NCI-H1417 (cell line): ENCODE data around the gene IRX4.
"Not testable (repeated sequence)": the region's sequence is repeated elsewhere in the genome, so short reads cannot be mapped to it uniquely, and the experiment has no call there.

ENCODE experiments used
- DNase-seq, 3 experiments: peaks; one replicate each; lab custom pipeline; 2025; lab: John Stamatoyannopoulos, UW

IRX4 gene

DNA sequence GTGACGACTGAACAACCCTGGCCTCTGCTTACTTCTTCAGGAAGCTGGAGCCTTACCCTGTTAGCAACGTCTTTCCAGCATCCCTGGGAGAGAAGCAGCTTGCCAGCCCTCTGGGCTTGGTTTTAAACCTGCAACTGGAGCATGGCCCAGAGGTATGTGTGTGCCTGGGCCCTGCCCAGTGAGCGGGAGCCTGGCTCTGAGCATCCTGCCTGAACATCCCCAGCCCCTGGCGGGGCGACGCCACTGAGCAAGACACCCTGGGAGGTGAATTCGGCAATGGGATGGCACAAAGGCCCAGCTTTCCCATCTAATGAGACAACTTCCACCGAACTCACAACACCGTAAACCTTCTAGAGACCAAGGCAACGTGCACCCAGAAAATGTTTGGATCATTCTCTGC, 23.6 kb downstream of the IRX4 start:
- DNase-seq, result no peak

DNA sequence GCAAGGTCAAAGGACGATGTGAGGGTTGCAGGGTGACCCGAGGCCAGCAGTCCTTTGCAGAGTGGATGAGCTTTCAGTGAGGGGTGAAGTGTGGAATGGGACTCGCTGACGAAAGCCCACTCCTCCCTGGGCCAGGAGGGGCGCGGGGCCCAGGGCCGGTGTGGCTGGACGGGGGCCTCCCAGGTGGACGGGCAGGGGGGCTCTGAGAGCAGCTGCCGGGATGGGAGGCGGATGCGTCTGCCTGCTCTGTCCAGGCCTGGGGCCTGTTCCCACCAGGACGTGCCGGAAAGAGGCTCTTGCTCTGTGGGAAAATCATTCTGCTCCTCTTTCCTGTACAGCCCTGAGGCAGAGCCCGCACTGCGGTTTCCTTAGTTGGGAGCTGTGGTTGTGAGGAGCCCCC, 24.3 kb downstream of the IRX4 start:
- DNase-seq, result no peak

DNA sequence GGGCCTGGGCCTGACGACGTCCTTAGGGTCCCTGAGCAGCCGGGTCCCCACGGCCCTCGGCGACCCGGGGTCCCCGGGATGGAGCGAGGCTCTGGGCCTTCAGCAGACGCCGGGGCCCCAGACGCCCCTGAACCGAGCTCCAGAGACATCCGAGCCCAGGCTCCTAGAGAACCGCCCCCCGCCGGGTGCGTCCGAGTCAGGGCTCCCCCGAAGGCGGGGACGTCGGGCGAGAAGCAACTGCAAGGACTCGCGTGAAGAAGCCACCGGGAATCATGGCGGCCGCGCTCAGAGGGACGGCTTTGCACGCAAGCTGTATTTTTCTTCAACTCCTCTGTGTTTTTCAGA, 25.5 kb downstream of the IRX4 start:
- no peak for DNase-seq

- no peak for DNase-seq
These were observed 26.0 kb downstream of the IRX4 start for GRCh38 chr5:1856596-1857255.

- peak in 1 of 3 experiments; percentile 30 for DNase-seq
These were observed 27.1 kb downstream of the IRX4 start for GRCh38 chr5:1855596-1855995.

DNA sequence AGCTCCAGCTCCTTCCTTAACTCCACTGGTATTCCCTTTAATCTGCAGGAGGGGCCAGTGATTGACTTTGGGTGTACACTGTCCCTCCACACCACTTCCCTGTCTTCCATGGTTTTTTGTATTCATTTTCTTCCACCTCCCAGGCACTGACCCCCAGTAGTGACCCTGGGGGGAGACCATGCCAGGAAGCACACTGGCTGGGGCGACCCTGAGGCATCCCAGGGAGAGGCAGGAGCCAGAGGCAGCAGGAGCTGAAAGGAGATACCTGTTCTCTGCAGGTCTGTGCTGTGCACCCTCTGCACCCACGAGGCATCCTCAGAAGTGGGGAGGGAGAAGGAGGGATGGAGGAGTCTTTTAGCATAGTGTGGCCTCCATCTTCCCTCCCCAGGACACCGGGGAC, 27.6 kb downstream of the IRX4 start:
- DNase-seq, result no peak

DNA sequence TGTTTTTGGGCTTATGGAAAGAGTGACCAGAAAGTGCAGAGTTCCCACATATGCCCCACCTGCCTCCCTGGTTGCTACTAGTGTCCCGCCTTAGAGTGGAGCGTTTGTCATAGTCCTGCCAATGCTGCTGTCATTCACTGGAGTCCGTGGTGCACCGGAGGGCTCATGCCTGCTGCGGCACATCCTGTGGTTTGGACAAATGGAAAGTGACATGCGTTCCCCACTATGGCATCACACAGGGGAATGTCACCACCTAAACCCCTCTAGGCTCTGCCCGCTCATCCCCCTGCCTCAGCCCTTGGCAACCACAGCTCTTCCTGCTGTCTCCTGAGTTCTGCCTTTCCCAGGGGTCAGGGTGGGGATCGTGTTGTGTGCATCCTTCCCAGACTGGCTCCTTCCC, 29.2 kb downstream of the IRX4 start:
- DNase-seq, result no peak

GRCh38 chr5:1852324-1852947, 30.3 kb downstream of the IRX4 start:
- DNase-seq, result no peak

DNA sequence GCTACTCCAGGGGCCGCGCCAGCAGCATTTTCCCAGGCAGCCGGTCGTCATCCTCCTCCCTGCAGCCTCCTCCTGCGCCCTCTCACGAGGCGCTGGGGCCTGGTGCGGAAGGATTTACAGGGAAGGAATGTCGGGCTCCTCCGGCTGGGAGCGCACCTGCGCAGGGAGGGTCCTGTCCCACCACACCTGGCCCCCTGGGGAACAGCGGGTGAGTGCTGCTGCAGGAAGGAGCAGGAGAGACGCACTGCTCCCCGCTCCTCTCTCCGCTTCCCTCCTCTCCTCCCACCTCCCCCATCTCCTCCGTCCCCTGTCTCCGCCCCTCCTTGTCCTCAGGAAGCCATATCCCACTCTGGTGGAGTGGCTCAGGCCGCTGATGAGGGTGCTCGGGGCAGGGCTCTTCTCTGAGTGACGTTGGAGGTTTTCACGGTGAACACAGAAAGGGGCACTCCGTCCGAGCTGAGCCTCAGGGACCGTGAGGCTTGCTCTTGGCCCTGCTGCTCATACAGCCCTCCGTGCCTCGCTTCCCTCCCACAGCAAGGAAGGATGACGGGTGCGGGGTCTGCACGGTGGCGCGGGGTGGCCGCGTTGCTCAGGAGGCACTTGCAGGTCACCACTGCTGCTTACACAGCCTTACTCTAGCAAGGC, 31.3 kb downstream of the IRX4 start:
- DNase-seq, result peak in 2 of 3 experiments; percentile 60 to 74

GRCh38 chr5:1850324-1851154, 32.2 kb downstream of the IRX4 start:
- peak in 2 of 3 experiments; percentile 48 to 65 for DNase-seq

DNA sequence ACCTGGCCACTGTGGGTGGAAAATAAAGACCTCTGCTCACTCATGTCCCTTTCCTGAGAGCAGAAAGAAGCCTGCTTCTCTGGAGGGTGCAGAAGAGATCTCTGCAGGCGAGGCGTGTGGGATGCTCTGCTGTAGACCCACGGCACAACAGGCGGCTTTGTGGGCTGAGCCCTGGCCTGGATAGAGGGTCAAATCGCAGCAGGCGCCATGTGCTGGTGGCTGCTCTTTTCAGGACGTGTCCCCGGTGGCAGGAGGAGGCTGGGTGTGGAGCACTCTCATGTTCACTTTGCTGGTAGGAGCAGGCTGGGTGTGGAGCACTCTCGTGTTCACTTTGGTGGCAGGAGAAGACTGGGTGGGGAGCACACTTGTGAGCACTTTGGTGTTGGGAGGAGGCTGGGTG, 35.1 kb downstream of the IRX4 start:
- DNase-seq, result no peak

- no peak for DNase-seq
These were observed 35.7 kb downstream of the IRX4 start for GRCh38 chr5:1847056-1847455.

GRCh38 chr5:1846583-1846982, 36.1 kb downstream of the IRX4 start:
- DNase-seq, result no peak

GRCh38 chr5:1845696-1846095, 37.0 kb downstream of the IRX4 start:
- no peak for DNase-seq

DNA sequence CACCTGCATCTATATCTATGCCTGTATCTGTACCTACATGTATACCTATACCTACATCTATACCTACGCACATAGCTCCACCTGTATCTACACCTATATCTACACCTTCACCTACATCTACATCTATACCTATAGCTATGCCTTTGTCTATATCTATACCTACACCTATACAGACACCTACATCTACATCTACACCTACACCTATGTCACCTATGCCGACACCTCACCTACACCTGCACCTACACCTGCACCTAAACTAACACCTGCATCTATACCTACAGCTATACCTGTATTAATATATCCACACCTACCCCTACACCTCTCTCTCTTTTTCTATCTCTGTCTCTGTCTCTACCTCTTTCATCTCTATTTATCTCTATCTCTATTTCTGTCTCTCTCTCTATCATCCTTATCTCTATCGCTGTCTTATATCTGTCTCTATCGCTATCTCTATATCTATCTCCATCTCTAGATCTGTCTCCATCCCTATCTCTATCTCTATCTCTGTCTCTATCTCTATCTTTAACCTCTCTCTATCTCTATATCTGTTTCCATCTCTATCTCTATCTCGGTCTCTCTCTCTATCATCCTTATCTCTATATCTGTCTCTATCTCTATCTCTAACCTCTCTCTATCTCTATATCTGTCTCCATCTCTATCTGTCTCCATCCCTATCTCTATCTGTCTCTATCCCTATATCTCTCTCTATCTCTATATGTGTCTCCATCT, 37.9 kb downstream of the IRX4 start:
- no peak for DNase-seq

GRCh38 chr5:1843761-1844160, 39.0 kb downstream of the IRX4 start:
- DNase-seq, result not testable (repeated sequence)

DNA sequence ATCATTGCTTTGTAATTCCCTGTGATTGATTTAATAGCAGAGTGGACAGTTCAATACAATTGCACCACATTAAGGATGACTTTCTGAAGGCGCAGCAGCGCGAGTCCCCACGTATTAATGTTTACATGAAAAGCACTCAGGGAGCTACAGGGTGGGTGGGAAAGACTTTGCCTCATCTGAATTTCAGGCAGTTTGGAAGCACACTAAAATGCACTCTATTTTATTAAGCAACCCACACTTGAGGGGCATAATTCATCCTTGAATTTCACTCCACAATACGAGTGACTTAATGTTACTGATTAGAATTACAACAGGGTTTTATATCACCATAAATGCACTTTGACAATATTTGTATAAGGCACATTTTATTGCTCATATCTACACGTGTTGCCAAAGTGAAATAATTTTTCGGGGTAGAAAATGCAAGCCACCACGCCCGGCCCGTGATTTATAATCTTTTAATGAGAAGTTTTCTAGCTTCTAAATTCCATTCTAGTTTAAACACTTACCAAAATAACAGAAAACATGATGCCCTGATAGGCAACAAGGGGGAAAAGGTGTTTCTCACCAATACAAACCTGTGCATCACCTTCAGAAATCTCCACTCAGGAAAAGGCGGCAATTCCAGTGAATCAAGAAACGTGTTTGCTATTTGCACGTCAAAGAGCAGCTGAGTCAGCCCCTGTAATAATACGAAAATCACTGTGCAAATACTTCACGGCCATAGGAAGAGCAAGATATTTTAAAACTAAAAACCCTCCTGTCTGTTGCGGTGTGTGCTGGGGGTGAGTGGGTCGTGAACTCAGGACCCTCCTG, 40.5 kb downstream of the IRX4 start:
- DNase-seq, result peak in 2 of 3 experiments; percentile 30 to 75

- peak in 1 of 3 experiments; percentile 27 for DNase-seq
These were observed 41.8 kb downstream of the IRX4 start for GRCh38 chr5:1840741-1841521.

DNA sequence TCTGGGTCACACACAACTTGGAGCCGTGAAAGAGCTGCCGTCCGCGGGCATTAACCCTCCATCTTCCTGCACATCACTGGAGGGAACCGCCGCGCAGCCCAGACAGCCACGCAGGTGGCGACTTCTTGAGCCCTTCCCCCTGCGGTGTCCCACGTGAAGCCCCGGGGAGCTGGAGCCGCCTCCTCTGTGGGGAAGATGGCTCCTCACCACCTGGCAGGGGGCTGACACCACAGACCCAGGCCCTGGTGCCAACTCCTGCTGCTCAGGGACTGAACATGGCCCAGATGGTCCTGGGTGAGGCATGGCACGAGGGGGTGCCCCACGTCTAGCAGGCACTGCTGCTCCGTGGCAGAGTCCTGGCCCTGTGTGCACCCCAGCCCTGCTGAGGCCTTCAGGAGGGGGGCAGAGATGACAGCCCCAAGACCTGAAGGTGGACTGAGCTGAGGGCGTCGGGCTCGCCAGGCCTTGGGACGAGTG, 42.6 kb downstream of the IRX4 start:
- no peak for DNase-seq

GRCh38 chr5:1838013-1838412, 44.7 kb downstream of the IRX4 start:
- DNase-seq, result no peak
